ENCODE measurements around the gene LINGO1.

The LINGO1 gene

DNA sequence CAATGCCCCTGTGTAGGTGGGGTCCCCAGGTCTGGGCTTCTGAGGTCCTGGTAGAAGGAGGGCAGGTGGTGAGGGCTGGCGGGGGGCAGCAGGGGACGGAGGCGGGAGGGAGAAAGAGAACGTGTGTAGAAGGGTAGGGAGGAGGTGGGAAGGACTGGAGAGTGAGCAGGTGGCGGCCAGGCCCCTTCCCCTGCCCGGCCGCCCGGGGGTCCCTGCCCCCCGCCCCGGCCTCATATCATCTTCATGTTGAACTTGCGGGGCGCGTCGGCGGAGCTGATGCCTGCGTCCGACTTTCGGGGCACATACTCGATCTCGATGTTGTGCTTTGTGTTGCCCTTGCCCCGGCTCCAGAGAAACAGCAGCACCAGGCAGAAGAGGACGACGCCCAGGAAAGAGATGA, 18.9 kb downstream of the LINGO1 start:
- no peak for DNase-seq

GRCh38 chr15:77612958-77613601, 19.6 kb downstream of the LINGO1 start:
- no peak for DNase-seq

- DNase-seq = no peak
These were observed 20.9 kb downstream of the LINGO1 start for GRCh38 chr15:77611767-77612166.

- DNase-seq = no peak
These were observed 22.0 kb downstream of the LINGO1 start for GRCh38 chr15:77610731-77611130.

- no peak for DNase-seq
These were observed 23.2 kb downstream of the LINGO1 start for GRCh38 chr15:77609558-77609957.

DNA sequence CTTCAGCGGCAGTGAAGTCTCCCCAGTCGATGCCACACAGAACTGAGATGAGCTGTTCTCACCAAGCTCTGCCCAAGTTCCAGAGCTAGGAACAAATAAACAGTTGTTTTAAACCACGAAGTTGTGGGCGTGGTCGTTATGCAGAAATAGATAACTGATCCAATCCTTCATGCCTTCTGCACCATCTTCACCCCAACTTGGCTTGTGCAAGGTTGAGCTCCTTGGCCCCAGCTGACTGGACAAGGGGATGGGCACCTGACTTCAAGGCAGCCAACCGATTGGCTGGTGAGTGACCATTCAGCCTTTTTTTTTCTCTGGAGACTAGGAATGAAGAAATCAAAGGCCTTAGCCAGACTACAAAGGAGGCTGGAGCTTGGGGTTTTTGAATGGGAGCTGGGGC, 23.9 kb downstream of the LINGO1 start:
- DNase-seq = no peak

GRCh38 chr15:77607894-77608261, 24.8 kb downstream of the LINGO1 start:
- DNase-seq = no peak

GRCh38 chr15:77607111-77607893, 25.4 kb downstream of the LINGO1 start:
- no peak for DNase-seq

GRCh38 chr15:77606142-77607034, 26.3 kb downstream of the LINGO1 start:
- no peak for DNase-seq

GRCh38 chr15:77605547-77605946, 27.2 kb downstream of the LINGO1 start:
- no peak for DNase-seq

GRCh38 chr15:77604973-77605372, 27.7 kb downstream of the LINGO1 start:
- DNase-seq = no peak

- no peak for DNase-seq
These were observed 28.9 kb downstream of the LINGO1 start for GRCh38 chr15:77603611-77604336.

GRCh38 chr15:77602800-77603199, 29.9 kb downstream of the LINGO1 start:
- no peak for DNase-seq

DNA sequence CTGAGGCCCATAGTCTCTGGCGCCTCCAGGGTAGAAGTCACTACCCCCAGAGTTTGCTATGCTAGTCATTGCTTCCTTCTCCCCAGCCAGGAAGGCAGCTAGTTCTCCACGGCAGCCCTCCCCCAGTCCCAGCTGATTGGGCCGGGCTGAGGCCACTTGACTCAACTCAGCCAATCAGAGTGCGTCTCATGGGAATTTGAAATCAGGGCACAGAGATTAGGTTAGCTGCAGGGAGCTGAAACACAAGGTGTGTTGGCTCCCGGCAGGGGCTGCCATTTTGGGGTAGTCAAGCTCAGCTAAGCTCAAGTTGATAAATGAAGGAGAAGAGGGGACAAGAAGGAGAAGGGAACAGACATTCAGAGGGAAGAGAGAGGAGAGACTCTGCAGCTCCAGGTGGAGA, 32.8 kb downstream of the LINGO1 start:
- DNase-seq = no peak

DNA sequence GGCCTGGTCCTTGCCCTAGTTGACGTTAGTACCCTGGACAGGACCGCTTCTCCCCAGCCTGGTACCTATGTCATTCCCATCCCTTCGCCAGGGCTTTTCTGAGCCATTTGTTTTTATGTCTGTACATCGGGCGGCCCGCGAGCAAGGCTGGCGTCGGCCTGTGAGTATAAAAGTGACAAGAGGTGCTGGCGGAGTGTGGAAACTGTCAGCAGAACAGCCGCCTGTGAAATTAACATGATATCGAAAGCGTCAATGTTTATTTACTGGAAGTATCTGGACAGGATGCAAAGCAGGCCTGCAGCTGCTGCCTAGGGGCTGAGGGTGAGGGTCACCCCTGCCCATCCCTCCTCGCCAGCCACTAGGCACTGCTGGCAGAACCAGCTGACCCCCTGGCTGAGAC, 33.4 kb downstream of the LINGO1 start:
- DNase-seq = no peak

DNA sequence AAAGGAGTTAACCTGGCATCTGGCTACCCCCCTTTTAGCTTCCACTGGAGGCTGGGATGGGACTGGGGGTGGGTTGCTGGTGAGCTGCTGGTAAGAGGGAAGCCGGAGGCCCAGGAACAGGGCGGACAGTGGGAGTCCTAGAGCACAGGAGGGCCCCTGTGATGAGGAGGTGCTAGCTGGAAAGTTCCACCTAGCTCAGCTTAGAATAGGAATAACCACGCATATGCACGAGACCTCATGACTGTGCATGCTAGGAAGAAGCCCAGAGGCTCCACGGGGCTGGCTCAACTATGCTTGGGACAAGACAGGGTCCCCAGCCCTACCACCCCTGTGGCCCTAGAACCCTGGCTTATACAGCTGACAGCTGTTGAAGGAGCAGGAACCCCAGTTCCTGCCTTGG, 34.1 kb downstream of the LINGO1 start:
- no peak for DNase-seq

- DNase-seq = no peak
These were observed 34.8 kb downstream of the LINGO1 start for GRCh38 chr15:77597804-77598453.

DNA sequence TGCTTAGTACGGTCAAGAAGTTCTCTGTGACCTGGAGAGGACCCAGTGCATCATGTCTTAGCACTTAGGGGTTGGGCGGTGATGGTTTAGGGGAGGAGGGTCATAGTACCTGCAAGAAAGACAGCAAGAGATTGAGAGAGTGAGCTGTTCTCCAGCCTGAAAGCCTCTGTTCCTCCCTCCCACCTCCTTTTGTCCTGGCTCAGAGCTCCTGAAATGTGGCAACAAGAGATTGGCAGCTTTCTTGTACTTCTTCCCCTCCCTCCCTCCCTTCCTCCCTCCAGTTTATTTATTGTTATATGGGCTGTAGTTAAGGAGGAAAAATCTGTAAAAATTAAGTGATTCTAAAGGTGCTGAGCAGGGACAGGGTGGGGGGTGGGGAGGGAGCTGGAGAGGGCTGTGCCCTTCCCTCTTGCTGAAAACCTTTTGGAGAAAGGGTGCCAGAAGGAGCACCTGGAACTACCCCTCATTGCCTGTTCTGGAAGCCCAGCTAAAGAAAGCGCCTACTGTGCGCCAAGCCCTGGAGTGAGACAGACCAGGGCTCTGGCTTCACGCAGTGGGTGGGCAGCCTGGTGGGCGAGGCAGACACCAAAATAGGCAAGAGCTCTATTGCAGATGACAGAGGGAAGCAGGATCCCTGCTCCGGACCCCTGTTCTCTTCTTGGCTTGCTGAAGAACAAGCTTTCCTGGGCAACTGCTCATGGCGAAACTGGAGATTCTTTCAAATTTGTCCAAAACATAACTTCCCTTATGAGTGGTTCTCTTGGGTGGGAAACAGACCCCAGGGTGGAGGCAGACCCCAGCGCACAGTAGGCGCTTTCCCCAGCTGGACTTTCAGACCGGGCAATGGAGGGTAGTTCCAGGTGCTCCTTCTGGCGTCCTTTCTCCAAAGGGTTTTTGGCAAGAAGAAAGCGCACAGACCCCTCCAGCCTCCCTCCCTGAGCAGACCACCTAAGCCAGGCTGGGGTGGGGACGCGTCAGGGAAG, 35.6 kb downstream of the LINGO1 start:
- no peak for DNase-seq

- no peak for DNase-seq
These were observed 37.5 kb downstream of the LINGO1 start for GRCh38 chr15:77595231-77595630.

DNA sequence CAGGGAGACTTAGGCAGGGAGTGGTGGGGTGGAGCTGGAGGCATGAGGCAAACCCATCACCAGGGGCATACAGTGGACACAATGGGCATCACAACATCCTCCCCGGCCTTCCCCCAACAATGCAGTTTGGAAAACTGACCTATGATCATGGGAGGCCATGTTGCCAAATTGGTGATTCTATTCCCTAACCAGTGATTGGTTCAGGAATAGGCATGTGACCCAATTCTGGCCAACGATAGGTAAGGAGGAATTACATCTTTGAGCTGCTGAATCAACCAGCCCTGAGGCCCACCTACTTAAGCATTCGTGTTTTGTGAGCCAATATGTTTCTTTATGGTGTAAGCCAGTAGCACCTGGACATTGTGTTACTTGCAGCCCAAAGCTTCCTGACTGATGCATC, 40.0 kb downstream of the LINGO1 start:
- DNase-seq = no peak

- DNase-seq = no peak
These were observed 40.6 kb downstream of the LINGO1 start for GRCh38 chr15:77591968-77592613.
